Ramos (cell line): Measurements from ENCODE around the gene NBEA.

Experiments
- in situ Hi-C: fragments of 300-500 bp; cut with MboI; formaldehyde crosslinking; loops from one replicate; pipeline ENCODE4 v1.14.3; 2022; ENCODE audit warnings: low sequenced_read_pairs; ENCODE audit not compliant: unreplicated experiment

Gene NBEA

DNA sequence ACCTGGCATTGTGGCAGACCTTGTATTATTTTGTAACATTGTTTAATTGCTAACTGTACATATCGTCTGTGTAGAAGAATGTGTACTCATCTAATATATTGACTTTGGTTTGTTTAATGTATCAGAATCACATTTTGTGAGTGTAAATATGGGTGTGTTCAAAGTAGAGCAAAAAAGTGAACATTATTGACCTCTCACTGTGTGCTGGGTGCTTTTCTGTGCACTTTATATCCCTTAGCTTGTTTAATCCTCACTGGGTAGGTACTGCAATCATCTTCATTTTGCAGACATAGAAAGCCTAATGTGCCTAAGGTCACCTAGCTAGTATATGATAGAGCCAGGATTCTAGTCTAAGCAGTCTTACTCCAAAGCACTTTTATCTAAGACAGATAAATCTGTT is 289.4 kb downstream of the NBEA start:
- in situ Hi-C loops = no loop called here

DNA sequence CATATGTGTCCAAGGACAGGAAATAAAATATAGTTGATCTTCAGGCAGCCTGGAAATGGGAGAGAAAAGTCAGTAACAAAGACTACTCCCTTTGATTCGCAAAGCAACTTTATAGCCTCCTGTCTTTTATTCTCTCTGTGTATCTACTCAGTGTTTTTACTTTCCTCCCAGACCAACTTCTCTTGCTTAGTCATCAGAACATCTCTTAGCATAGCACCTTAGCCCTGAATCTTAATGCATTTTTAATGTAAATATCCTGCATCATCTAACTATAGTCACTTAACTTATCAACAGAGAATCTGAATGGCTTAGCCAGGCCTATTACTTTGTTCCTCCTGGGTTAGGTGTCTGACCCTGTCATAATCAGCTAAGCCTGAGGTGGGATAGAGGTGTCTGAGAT is 296.2 kb downstream of the NBEA start:
- in situ Hi-C loops = no loop called here

DNA sequence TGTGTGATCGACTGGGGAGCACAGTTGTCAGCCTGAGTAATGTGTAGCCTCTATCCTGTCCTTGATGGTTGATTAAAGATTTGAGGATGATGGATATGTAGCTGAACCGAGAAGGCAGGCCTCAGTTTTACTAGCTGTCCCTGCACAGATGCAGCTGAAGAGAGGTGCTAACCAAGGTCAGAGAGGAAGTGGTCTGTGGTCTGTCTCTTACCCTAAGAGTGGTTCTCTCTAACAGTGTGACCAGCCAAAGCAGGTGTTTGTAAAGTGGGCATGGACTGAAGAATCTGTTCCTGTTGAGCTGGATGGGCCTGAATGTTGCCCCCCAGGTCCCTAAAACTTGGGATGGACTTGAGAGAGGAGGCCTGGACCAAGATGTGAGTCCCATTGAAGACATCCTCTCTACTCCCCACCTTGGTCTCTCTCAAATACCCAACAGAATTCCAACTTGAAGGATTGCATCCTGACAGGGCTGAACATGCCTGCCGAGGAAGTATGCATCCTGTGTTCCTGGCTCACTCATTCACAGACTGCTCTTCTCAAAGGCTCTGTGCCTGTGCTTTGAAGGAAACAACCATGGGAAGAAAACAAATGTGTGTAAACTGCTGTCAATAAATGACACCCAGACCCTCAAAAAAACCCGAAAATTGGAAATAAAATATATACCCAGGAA is 310.6 kb downstream of the NBEA start:
- in situ Hi-C loops = no loop called here

GRCh38 chr13:35255241-35255640 is 313.2 kb downstream of the NBEA start:
- in situ Hi-C loops = no loop called here

DNA sequence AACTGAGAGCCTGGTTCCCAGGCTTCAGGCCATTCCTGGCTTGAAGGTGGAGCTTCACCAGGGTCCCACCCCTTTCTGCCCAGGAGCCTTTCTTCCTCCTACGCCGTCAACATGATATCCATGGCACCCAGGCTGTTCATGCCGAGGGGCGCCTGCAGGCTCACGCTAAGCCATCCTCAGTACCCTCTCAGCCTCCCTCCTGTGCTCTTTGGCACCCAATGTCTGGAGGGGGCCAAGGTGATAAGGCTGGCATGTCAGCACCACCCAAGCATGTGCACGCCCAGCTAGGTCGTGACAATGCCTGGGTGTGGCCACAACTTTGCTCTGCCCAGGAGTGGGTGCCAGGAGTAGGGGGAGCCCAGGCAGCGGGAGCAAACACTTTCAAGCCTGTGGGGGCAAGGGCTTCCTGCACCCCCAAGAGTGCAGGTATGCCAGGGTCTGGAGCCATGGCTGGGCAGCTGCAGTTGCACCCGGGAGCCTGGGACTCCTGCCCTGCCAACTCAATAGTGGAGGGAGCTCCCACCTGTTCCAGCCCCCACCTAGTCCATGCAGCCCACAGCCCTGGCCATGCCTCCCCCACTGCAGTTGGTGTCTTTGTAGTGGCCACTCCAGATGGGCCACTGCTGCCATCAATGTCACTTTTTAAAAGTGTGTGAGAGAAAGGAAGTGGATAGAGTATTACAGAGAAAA is 314.5 kb downstream of the NBEA start:
- in situ Hi-C loops = no loop called here

DNA sequence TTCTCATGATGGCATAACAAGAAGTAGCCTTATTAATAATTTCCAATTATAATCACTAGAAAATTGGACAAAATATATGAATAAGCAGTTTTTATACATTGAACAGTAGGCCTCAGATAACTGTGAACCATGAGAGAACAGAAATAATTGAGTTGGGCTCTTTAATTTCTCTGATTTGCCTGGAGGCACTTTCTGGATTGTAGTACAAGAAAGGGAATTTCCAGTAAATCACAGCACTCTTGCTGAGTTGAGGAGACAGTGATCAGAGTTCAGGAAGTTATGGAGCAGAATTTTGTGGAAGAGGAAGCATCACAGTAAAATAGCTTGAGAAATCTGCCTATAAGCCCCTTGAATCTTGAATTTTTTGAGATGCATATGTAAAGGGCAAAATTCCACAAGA is 318.2 kb downstream of the NBEA start:
- in situ Hi-C loops = no loop called here

DNA sequence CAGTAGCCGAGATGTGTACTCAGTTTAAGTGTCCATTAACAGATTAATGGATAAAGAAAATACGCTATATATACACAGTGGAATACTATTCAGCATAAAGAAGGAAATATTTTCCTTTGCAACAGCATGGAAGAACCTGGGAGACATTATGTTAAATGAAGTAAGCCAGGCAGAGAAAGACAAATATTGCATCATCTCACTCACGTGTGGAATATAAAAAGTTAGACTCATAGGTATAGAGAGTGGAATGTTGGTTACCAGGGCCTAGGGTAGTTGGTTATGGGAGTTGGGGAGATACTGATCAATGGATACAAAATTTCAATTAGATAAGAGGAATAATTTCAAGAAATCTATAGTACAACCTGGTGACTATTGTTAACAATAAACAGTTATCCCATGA is 324.3 kb downstream of the NBEA start:
- in situ Hi-C loops = no loop called here

- in situ Hi-C loops = no loop called here
These were observed 336.8 kb downstream of the NBEA start for GRCh38 chr13:35278917-35279316.

DNA sequence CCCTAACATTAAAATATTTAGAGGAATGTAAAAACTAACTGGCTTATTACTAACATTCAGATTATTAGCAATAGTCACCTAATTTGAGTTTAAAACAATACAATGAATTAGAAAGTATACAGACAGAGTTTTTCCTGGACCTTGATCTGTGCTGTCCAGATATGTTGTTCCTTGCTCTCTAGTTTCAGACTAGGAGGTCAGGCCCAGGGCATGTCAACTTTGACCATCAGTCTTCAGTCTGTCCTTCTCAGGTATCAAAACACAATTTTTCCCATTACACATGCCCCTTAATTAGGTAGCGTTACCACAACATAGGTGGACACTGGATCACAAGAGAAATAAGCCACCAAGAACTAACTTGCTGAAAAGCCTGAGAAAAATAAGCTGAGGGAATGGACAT is 337.4 kb downstream of the NBEA start:
- in situ Hi-C loops = no loop called here

- in situ Hi-C loops = no loop called here
These were observed 341.8 kb downstream of the NBEA start for GRCh38 chr13:35283856-35284255.

DNA sequence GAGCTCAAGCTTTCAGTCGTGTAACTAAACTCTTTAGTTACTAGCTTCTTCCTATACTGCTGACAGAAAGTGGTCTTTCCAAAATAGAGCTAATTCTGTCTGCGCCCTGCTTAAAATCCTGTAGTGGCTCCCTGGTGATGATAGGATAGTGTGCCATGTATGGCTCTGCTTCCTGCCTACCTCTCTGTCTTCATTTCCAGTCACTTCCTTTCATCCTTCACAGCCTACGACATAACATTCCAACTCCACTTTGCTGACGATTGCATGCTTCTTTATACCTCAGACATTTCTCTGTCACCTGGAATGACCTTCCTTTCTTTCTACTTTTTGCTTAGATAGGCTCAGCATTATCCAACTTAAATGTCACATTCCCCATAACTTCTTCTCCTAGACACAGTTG is 343.6 kb downstream of the NBEA start:
- in situ Hi-C loops = no loop called here

- in situ Hi-C loops = no loop called here
These were observed 350.3 kb downstream of the NBEA start for GRCh38 chr13:35292329-35292728.

DNA sequence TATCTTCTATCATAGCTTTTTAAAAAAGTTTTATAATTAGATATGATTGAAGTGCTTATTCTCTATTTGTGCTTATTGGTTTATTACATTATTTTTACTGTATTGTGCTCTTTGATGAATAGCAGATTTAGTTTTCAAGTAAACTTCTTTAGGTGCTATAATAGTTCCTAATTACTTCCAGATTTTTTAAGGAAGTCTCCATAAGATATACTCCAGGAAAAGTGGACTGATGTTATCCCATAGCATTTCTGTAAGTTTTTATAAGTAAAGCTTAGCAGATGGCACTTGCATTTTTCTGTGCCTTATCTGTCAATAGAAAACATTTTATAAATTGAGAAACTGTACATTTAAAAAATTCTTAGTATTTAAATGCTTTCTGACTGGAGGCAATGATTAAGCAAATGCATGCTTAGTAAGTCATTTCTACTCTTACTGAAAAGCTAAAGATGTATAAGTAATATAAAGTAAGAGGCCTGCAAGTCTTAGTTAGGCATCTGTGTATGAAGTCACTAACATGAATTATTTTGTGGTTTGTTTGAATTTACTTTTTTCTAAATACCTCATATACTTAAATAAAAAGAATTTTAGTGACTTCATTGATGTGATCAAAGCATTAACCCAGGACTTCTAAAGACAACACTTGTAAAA is 351.6 kb downstream of the NBEA start:
- in situ Hi-C loops = no loop called here

DNA sequence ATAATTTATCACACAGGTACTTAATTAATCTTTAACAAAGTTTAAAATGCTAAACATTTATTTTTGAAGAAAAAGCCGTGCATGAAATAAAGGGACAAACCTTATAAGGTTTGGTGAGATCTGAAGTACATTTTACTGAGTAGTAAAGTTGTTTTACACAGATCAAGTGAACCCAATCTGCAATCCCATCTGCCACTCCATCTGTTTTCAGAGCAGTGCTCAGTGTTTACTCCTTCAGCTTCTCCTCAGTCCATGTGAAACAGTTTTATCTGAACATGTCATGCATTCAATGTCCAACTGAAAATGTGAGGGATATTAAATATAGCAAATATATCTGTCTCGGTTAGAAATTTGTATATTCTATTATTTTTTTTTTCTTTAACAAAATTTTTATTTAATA is 367.6 kb downstream of the NBEA start:
- in situ Hi-C loops = no loop called here

DNA sequence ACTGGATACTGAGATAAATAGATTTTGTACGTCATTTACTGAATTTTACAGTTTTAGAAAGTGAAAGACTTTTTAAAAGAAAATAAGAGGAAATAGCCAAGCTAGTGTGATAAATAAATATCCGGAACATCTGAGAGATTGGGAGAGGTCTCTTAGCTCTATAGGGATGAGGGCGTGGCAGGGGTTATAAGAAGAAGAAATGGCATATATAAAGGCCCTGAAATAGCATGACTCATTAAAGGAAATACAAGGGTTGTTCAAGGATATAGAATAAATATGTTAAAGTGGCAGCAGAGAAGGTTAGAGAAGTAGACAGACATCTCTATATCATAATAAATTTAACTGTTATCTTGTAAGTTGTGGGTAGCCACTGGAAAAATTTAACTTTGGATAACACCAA is 390.1 kb downstream of the NBEA start:
- in situ Hi-C loops = no loop called here

- in situ Hi-C loops = no loop called here
These were observed 391.1 kb downstream of the NBEA start for GRCh38 chr13:35333157-35333556.

DNA sequence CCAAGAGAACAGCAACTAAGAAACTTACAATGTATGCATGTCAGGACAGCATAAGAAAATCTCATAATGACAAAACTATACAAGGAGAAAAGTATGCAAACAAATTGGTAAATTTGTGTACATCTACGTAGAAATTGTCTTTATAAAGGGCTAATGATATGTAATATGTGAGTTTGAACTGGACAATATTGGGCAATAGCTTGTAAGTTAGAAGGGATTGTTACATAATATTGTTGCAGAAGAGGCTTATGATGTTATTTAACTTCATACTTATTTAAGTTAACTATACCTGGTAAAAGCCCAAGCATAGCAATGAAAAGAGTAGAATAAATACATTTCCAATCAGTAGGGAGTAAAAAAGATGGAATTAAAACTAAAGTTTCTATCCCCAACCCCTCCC is 400.4 kb downstream of the NBEA start:
- in situ Hi-C loops = no loop called here

DNA sequence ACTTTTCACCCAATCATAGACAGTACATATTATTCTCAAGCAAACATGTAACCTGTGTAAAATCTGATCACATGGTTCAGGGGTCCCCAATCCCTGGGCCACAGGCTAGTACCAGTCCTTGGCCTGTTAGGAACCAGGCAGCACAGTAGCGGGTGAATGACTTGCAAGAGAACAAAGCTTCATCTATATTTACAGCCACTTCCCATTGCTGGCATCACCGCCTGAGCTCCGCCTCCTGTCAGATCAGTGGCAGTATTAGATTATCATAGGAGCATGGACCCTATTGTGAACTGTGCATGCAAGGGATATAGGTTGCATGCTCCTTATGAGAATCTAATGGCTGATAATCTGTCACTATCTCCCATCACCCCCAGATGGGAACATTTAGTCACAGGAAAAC is 401.3 kb downstream of the NBEA start:
- in situ Hi-C loops = no loop called here

DNA sequence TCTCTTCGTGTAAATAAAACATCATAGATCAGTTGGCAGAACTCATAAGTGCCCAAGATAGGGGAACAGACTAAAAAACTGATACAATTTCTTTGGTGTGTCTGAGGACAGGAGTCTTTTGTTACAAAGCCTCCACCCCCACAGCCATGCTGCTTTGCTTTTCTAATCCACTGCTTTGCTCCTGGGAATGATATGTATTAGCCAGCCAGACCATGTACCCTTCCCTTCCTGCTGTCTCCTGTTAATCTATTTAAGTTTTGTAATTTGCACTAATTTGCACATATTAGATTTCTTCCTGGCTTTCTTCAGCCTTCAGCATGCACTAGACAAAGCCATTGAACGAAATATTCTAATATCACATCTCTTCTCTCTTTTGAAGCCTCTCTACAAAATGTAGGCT is 403.9 kb downstream of the NBEA start:
- in situ Hi-C loops = no loop called here

DNA sequence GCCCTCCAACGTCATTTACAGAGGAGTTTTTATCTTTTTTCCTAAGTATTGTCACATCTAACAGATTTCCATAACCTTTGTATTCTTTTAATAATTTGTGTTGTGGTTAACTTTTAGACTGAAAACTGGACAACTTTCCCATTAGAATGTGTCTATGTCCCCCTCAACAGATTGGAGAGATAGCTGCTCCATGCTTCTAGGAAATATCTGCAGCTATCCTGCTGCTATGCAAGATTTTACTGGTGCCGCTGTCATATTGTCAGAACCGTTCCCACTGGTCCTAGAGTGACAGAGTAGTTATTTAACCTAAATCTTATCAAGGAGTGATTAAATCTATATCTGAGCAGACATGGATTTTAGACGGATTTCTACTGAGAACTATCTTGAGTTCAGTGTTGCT is 404.4 kb downstream of the NBEA start:
- in situ Hi-C loops = no loop called here

- in situ Hi-C loops = no loop called here
These were observed 405.7 kb downstream of the NBEA start for GRCh38 chr13:35347679-35348205.

DNA sequence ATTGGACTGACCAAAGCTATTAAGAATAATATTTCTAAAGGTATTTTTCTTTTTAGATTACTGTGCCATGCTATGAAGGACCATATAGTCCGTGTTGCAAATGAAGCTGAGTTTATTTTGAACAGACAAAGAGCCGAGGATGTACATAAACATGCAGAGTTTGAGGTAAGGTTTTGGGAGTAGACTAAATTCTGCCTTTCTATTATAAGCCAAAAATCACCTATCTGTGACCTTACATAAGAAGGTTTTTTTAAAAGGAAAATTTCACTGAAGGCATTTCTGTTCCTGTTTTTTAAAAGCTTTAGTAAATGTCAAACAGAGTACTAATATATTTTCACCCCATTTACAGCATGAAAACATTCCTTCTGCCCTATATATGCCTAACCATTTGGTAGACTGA is 407.0 kb downstream of the NBEA start:
- in situ Hi-C loops = no loop called here
